Vein endothelial cell (primary cell): ENCODE results near the gene OR2G6. TPM values are rescaled to one million over a fixed set of nuclear protein-coding genes. Genes with fewer than 3 reads are reported as not detected.

ENCODE experiments used
- total RNA-seq: library from RNA; depleted of rRNA; stranded (reverse); fragments of >200 nt; gene quantifications from 2 replicates; pipeline ENCODE4 v1.2.3, GENCODE V29; 2012

OR2G6 gene
- total RNA-seq, result not detected in 2 replicates

DNA sequence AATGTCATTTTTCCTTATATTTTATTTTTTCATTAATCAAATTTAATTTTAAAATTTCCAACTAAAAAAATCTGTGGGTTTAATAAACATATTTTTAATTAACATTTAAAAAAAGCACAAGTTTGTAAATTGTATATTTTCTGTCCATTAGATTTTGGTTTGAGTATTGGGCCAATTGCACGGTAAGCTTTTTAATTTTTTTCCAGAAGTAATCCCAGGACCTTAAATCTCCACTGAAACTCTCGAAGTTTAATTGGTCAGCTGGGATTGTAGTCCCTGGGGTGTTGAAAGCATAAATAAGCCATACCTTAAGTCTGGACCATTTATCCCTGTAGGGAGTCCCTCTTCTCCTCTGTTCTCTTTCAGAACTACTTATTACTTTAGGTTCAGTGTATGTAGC is at the start of gene OR2G6:
Gene OR2G6 (plus strand): TSS at position 301 of the 400 bp plus-strand sequence. CDS start 13,574 bp downstream, outside the sequence.

DNA sequence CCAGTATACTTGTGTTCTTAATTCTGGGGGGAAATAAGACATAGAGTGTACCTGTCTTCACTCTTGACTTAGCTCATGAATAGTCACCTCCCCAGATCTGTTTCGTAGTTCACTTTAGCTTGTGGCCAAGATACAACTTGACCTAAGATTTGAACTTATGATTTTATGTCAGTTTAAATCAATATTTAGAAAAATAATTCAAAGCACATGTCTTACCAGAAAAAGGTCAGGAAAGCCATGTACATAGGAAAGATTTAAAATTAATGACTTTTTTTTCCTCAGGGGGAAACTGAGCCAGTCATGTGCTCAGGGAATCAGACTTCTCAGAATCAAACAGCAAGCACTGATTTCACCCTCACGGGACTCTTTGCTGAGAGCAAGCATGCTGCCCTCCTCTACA is 34.8 kb upstream of the OR2G6 start, which contains the start of gene OR2T3:
Gene OR2T3 (plus strand): TSS at position 301 of the 400 bp plus-strand sequence. CDS start 0 bp downstream, at position 301.

DNA sequence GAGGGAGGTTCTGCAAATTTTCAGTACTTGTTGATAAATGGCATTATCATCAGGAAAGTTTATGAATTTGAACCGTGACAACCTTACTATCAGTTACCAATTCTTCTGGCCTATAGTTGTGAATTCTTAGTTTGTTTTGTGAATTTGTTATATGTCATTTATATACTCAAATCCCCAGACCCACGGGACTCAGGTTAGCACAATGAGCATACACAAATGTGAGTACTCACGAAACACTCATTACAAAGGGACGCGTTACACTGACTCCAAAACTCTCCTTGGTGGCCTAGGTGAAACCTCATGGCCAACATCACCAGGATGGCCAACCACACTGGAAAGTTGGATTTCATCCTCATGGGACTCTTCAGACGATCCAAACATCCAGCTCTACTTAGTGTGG is 19.6 kb upstream of the OR2G6 start, which contains the start of gene OR2T5:
Gene OR2T5 (plus strand): TSS at position 301 of the 400 bp plus-strand sequence. CDS start 0 bp downstream, at position 301.

DNA sequence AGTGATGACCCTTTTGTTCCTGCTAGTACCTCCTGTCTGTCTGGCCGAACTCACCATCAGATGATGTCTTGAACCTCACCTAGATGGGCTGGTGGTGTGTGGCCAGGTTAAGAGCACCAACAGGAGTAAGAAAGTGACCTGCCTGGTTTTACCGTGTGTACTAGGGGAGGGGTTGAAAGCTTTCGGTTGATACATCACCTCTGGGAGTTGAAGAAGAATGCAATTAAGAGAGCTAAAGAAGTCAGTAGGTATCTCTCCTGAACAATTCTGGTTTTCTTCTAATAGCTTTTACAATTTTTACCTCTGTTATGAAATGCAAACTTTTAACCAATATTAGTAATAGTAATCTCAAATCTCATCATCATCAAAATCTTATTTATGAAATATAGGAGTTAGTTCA is 54.8 kb downstream of the OR2G6 start, which contains the start of gene OR2T29:
Gene OR2T29 (minus strand): TSS at position 101 of the 400 bp plus-strand sequence. CDS start 3,281 bp downstream, outside the sequence.

DNA sequence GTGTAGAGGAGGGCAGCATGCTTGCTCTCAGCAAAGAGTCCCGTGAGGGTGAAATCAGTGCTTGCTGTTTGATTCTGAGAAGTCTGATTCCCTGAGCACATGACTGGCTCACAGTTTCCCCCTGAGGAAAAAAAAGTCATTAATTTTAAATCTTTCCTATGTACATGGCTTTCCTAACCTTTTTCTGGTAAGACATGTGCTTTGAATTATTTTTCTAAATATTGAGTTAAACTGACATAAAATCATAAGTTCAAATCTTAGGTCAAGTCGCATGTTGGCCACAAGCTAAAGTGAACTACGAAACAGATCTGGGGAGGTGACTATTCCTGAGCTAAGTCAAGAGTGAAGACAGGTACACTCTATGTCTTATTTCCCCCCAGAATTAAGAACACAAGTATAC is 66.8 kb downstream of the OR2G6 start, which contains the start of gene OR2T34:
Gene OR2T34 (minus strand): TSS at position 101 of the 400 bp plus-strand sequence. CDS start 0 bp downstream, at position 101.

Other genes with a start within 250 kb of the OR2G6 start
- not detected in 2 replicates for gene OR2T33, start 230.1 kb upstream of the OR2G6 start, total RNA-seq
- gene OR2T12, start 204.6 kb upstream of the OR2G6 start, total RNA-seq, result not detected in 2 replicates
- gene OR2M7, start 183.5 kb upstream of the OR2G6 start, total RNA-seq, result not detected in 2 replicates
- gene OR14C36, start 159.3 kb upstream of the OR2G6 start, total RNA-seq, result not detected in 2 replicates
- not detected in 2 replicates for gene OR2T4, start 146.4 kb upstream of the OR2G6 start, total RNA-seq
- not detected in 2 replicates for gene OR2T6, start 132.3 kb upstream of the OR2G6 start, total RNA-seq
- not detected in 2 replicates for gene OR2T1, start 105.0 kb upstream of the OR2G6 start, total RNA-seq
- gene OR2T2, start 62.4 kb upstream of the OR2G6 start, total RNA-seq, result not detected in 2 replicates
- not detected in 2 replicates for gene OR2T3, start 34.7 kb upstream of the OR2G6 start, total RNA-seq
- not detected in 2 replicates for gene OR2T5, start 19.5 kb upstream of the OR2G6 start, total RNA-seq
- not detected in 2 replicates for gene OR2T29, start 54.7 kb downstream of the OR2G6 start, total RNA-seq
- not detected in 2 replicates for gene OR2T34, start 66.7 kb downstream of the OR2G6 start, total RNA-seq
- gene OR2T10, start 89.6 kb downstream of the OR2G6 start, total RNA-seq, result not detected in 2 replicates
- not detected in 2 replicates for gene OR2T11, start 127.0 kb downstream of the OR2G6 start, total RNA-seq
- not detected in 2 replicates for gene OR2T35, start 137.2 kb downstream of the OR2G6 start, total RNA-seq
- gene OR2T27, start 147.5 kb downstream of the OR2G6 start, total RNA-seq, result not detected in 2 replicates
- not detected in 2 replicates for gene OR14I1, start 194.7 kb downstream of the OR2G6 start, total RNA-seq
- not detected in 2 replicates for gene LYPD8, start 247.7 kb downstream of the OR2G6 start, total RNA-seq